Stimulated activated CD8-positive, alpha-beta memory T cell treated with anti-CD3 and anti-CD28 coated beads, Interleukin-12 subunit alpha, Interleukin-12 subunit beta, amount 100 ng/mL, for 4 hours (primary cell): ENCODE results near the gene AGAP3.

Experiments used
- DNase-seq: peaks from one replicate; pipeline ENCODE4 v3.0.0-alpha.2; 2020; ENCODE audit warnings: low read depth

Gene AGAP3

GRCh38 chr7:151137076-151137675, 50.9 kb downstream of the AGAP3 start:
- DNase-seq, result no peak

- DNase-seq, result no peak
Measured at GRCh38 chr7:151137791-151138152, 51.5 kb downstream of the AGAP3 start.

- DNase-seq, result no peak
Measured at GRCh38 chr7:151138153-151138851, 52.0 kb downstream of the AGAP3 start.

GRCh38 chr7:151139071-151139790, 53.0 kb downstream of the AGAP3 start:
- DNase-seq, result no peak

- DNase-seq, result no peak
Measured at GRCh38 chr7:151139791-151140190, 53.5 kb downstream of the AGAP3 start.

GRCh38 chr7:151140826-151141225, 54.6 kb downstream of the AGAP3 start:
- DNase-seq, result no peak

- DNase-seq, result no peak
Measured at GRCh38 chr7:151141311-151141854, 55.1 kb downstream of the AGAP3 start.

- no peak for DNase-seq
Measured at GRCh38 chr7:151141855-151142685, 55.8 kb downstream of the AGAP3 start.

- no peak for DNase-seq
Measured at GRCh38 chr7:151142686-151143040, 56.4 kb downstream of the AGAP3 start.

- no peak for DNase-seq
Measured at GRCh38 chr7:151143261-151144015, 57.2 kb downstream of the AGAP3 start.

- DNase-seq, result no peak
Measured at GRCh38 chr7:151144387-151144786, 58.1 kb downstream of the AGAP3 start.

- DNase-seq, result no peak
Measured at GRCh38 chr7:151146761-151147160, 60.5 kb downstream of the AGAP3 start.

- DNase-seq, result no peak
Measured at GRCh38 chr7:151148319-151149259, 62.3 kb downstream of the AGAP3 start.

- DNase-seq, result no peak
Measured at GRCh38 chr7:151150388-151150787, 64.1 kb downstream of the AGAP3 start.

GRCh38 chr7:151152643-151153513, 66.6 kb downstream of the AGAP3 start:
- no peak for DNase-seq

- DNase-seq, result no peak
Measured at GRCh38 chr7:151157645-151158329, 71.5 kb downstream of the AGAP3 start.

- DNase-seq, result no peak
Measured at GRCh38 chr7:151161757-151162156, 75.5 kb downstream of the AGAP3 start.

GRCh38 chr7:151166629-151167196, 80.4 kb downstream of the AGAP3 start:
- no peak for DNase-seq
